GM19193 (cell line): ENCODE results near the gene KCNAB2.

Experiments
- POLR2A ChIP-seq: IDR thresholded peaks from 4 replicates; pipeline ENCODE4 v1.6.1; 2011; ENCODE audit not compliant: insufficient read depth, insufficient read length; ENCODE audit errors: extremely low read depth

KCNAB2 gene

DNA sequence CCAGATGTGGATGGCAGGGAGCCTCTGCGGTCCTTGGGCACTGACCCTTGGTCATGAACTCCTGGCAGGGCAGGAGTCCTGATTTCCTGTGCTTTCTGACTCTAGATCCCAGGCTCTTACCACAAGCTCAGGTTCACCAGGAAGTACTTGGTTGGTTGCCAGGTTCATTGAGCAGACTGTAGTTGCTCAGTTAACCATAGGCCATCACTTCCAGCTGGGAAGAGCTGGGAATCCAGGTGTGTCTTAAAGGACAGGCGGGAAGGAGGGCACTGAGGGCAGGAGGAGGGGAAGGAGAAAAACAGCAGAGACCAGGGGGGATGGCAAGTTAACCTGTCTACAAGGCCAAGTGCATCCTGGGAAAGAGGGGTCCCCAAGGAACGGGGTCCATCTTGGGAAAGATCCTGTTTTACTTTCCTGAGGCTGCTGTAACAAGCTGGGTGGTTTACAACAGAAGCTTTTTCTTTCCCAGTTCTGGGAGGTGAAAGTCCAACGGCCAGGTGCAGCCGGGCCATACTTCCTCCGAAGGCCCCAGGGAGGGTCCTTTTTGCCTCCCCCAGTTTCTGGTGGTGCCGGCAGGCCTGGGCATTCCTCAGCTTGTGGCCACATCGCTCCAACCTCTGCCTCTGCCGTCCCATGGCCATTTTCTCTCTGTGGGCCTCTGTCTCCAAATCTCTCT is 11.6 kb downstream of the KCNAB2 start:
- TF ChIP-seq POLR2A = no peak

DNA sequence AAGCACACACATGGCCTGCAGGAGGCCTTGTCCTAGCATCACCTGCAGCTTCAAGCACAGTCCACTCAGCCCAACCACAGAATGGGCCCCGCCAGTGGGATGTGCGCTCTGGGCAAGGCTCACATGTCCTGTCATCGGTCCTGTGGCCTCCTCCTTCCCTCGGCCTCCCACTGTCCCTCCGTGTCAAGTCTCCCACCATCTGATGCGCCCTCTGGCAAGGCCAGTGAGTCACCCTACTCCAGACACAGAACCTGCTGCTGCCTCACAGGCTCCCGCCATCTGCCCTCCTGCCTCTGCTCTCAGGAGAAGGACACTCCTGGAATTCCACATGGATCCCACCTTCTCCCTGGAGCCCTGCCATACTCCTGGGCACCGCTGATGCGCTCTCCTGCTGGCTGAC is 14.2 kb downstream of the KCNAB2 start:
- no peak for TF ChIP-seq POLR2A

DNA sequence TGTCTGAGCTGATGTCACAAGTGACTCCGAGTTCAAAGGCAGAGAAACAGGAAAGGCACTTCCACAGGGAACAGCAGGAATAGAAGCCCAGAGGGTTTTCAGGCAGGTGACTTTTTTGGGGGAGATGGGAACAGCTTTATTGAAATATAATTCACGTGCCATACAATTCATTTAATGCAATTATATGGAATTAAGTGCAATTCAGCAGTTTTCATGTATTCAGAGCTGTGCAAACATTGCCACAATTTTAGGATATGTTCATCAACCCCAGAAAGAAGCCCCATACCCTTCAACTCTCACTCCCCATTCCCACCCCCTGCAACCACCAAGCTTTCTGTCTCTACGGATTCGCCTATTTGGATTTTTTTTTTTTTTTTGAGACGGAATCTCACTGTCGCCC is 17.0 kb downstream of the KCNAB2 start:
- TF ChIP-seq POLR2A = no peak

DNA sequence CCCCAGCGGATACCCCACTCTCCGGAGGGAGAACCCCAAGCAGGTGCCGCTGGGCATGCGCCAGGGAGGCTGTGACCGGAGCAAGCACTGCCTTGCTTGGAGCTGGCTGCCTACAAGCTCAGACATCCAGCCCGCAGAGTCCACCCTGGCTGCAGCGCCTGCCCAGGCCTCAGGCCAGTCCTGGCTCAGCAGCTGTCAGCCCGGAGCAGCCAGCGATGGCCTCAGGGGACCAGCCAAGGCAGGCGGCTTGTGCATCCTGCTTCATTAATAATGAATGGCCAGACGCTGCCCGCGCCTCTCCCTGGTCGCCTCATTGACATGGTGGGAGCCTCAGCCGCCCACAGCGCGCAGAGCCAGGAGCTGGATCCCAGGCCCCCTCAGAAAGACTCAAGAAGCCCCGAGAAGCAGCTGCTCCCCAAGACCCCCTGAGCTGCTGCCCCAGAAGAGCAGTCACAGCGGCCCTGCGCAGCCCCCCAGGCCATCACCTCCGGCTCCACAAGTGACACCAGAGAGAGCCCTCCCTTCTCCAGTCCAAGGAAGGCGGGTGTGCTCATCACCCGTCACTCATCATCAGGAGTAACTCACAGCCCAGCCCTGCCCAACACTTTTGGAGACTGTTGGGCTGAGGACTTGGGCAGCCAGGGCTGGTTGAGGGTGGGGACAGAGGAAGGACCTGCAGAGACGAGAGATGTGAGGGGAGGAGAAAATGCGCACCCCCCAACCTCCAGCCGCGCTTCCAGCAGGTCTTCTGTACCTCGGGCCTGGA is 19.6 kb downstream of the KCNAB2 start:
- no peak for TF ChIP-seq POLR2A

DNA sequence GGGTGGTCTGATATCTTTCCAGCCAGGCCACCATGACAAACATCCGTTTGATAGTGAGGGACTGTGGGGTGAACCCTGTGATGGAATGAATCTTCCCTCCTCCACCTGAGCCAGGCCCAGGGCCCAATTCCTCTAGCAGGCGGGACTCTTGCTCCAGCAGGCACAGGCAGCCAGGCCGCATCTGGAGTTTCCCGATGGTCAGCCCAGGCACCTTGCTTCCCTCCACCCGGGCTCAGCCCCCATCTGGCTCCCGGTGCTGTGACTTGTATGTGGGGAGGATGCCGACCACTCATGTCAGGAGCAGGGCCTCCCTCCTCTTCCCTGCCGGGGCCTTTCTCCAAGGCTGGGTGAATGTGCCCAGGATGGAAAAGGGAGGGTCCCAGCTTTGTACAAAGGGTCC is 21.0 kb downstream of the KCNAB2 start:
- TF ChIP-seq POLR2A = no peak

DNA sequence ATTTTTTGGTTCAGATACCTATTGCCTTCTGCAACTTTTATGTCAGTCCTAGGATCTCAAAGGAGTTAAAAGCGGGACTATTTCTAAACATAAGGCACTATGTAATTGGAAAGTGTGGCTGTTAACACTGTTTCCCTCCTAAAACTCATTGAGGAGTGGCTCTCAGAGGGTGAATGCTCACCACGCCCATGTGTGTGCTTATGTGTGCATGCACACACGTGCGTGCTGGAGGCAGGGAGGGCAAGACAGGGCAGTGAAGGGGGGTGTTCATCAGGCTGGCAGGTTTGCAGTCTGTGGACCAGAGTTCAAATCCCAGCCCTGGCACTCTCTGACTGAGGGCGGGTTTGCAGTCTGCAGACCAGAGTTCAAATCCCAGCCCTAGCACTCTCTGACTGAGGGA is 22.4 kb downstream of the KCNAB2 start:
- no peak for TF ChIP-seq POLR2A

DNA sequence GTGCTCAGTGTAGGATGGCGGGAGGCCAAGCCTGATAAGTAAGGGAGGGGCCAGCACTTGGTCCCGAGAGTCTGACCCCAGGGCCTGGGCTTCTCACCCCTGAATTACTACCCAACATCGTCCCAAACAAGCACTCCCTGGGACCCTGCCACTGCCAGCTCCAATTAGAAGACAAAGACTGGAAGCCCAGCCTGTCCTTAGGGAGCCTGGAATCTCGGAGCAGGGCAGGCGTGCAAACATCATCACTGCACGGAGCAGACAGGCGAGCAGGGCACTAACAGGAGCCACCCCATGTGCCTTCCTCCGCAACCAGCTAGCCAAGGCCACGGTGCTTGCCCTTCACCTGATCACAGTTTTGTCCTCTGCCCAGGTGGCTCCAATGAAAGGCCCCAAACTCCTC is 23.2 kb downstream of the KCNAB2 start:
- no peak for TF ChIP-seq POLR2A

DNA sequence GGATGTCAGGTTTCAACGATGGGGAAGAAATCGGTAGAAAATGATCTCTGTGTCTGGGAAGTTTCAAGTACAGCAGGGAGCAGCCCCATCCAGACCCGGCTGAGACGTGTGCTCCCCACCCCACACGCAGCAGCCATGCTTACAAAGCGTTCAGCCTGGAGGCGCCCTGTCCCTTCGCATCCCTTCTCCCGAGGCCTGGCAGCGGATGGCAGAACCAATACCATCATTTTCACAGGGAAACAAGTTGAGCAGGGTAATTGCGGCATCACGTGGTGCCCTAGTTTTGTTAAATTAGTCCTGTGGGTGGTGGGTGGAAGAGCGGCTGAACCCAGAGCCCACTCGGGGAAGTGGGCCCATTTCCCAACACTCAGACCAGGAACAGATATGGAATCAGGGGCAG is 23.9 kb downstream of the KCNAB2 start:
- no peak for TF ChIP-seq POLR2A

DNA sequence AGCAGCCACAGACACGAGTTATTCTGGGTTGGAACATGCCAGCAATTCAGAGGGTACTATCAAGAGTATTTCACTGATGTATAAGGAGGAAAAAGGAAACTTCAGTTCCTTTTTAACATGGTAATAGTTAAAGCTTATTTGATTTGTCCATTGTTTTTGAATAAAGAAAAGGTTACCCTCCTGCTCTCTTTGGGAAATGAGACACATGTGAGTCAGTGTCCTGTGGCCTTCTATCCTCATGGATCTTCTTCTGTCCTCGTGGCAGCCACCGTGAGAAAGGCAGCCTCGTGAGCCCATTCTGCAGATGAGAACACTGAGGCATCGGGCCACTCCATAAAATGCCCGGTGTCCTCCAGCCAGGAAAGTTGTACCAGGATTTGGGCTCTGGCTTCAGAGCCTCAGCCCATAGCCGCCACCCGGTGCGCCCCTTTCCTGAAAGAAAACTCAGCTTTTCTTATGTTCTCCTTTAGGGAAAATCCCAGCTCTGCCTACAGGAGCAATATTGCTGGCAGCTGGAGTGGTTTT is 24.8 kb downstream of the KCNAB2 start:
- TF ChIP-seq POLR2A = no peak

DNA sequence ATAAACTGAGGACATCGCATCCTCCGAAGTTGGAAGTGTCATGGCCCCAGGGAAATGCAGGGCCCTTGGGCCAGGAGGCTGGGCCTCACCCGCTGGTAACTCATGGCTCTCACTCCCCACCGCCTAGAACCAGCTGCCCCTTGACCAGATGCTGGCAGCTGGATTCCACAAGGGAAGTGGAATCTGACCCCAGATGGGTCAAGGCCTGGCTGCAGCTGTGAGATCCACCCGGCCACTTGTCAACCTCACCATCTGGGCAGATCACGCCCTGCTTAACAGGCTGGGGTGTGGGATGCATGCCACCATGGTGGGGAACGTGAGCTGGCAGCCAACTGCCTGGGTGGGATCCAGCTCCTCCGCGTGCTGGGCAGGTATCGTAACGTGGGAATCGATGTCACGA is 25.5 kb downstream of the KCNAB2 start:
- no peak for TF ChIP-seq POLR2A

DNA sequence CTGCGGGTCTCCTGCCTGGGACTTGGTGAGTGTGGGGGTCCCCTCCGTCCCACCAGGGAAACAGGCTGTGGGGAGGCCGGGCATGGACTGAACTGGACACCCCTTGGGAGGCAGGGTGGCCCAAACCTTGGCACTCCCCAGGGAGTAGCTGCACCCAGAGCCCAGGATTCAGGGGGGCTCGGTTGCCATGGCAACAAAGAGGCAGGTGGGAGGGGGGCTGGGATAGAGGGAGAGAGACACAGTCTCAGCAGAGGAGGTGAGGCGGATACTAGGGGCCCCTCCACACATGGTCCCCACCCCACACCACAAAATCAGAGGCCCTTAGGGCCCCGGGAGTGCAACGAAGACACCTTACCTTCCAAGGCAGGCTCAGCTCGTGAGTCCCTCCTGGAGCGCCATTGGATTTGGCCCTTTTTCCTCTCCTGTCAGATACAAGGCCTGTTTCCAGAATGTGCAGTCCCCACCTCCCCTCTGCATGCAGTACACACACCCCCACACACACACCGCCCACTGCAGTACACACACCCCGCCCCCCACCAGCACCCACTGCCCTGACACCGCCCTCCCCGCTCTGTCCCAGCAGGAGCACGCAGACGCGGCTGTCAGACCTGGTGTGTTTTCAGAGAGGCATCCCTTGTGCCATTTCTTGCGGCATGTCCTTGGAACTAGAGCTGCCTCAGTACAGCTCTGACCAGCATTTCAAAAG is 27.2 kb downstream of the KCNAB2 start:
- TF ChIP-seq POLR2A = no peak

DNA sequence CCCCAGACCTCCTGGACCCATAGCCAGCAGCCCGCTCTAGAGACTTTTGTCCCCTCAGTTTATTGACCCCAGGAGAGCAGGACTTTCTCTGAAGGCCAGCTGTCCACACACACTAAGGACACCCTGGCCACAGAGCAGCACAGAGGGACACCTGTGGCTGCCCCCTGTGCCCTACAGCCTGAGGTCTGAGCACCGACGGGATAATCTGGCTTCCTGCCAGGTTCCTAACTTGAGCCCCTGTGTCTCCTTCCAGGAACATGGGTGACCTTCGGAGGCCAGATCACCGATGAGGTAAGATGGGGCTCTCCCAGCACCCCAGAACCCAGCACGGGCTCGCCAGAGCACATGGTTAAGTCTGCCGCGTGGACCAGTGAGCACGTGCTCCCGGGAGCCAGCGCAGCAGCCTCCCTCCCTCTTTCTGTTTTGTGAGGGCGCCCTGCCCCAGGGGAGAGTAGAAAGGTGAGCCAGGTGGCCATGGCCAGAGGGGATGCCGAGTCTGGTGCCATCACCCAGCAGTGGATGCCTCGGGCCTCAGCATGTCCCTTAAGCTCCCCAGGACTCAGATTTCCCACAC is 27.9 kb downstream of the KCNAB2 start:
- no peak for TF ChIP-seq POLR2A

DNA sequence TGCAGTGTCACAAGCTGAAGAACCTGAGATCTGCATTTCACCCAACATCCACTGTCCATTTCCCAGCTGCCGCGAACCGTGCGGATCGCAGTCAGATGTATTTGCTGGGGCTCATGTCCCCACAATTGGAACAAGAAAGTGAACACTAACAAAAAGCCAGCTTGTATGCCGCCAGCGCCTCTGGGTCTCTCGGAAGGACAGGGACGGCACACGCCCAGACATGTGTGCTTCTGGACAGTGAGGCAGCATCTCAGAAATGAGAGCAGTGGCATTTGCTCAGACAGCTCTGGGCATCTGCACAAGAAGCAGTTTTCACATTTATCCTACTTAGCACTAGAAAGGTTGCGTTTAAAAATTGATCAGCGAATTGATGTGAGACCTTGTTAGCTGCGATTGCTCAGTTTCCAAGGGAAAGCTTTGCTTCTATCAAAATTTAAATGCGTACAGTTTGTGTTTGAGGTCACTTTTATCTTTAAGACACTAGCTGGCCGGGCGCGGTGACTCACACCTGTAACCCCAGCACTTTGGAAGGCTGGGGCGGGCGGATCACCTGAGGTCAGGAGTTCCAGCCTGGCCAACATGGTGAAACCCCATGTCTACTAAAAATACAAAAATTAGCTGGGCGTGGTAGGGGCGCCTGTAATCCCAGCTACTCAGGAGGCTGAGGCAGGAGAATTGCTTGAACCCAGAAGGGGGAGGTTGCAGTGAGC is 28.7 kb downstream of the KCNAB2 start:
- no peak for TF ChIP-seq POLR2A

DNA sequence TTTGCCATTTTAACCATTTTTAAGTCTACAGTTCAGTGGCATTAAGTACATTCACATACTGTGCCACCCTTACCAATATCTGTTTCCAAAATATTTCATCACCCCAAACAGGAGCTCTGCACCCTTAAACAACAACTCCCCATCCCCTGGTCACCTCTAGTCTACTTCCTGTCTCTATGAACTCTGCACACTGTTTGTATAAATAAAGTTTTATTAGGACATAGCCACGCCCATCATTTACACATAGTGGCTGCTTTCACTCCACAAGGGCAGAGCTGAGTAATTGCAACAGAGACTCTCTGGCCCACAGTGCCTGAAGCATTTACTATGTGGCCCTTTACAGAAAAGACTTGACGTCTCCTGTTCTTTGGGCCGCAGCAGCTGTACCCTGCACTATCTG is 30.1 kb downstream of the KCNAB2 start:
- TF ChIP-seq POLR2A = no peak

DNA sequence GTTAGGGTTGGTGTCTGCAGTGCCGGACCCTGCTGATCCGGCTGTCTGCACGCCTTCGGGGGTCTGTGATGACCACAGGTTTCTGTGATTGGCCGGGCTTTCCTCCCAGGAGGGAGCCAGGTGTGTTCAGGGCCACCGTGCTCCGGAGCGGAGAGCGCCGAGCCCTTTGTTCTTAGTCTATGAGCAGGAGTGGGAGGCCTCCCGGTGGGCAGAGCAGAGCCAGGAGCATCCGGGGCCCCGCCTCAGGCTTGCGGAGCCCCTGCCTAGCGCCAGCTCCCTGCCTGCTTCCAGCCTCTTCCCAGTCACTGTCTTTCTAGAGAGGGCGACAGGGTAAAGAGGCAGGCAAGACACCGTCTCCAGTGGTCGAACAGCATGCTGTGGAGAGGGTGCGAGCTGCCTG is 31.8 kb downstream of the KCNAB2 start:
- TF ChIP-seq POLR2A = no peak
